ENCODE results near the gene SNRNP70.
"Not testable (repeated sequence)": the region's sequence is repeated elsewhere in the genome, so short reads cannot be mapped to it uniquely, and the experiment has no call there.

DNA sequence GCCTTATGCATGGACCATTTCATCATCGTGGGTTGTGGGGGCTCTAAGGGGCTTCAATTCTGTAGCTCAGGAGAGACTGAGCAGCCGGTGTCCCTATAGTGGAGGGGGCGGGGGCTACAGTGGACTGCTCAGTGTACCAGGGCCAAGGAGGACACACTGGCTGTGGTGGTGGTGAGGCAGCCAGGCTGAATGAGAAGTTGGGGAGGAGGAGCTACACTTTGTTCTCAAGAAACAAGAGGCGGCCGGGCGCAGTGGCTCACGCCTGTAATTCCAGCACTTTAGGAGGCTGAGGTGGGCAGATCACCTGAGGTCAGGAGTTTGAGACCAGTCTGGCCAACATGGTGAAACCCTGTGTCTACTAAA, 61.1 kb downstream of the SNRNP70 start:
- TF ChIP-seq, protein P1, sequence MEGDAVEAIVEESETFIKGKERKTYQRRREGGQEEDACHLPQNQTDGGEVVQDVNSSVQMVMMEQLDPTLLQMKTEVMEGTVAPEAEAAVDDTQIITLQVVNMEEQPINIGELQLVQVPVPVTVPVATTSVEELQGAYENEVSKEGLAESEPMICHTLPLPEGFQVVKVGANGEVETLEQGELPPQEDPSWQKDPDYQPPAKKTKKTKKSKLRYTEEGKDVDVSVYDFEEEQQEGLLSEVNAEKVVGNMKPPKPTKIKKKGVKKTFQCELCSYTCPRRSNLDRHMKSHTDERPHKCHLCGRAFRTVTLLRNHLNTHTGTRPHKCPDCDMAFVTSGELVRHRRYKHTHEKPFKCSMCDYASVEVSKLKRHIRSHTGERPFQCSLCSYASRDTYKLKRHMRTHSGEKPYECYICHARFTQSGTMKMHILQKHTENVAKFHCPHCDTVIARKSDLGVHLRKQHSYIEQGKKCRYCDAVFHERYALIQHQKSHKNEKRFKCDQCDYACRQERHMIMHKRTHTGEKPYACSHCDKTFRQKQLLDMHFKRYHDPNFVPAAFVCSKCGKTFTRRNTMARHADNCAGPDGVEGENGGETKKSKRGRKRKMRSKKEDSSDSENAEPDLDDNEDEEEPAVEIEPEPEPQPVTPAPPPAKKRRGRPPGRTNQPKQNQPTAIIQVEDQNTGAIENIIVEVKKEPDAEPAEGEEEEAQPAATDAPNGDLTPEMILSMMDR (IDR thresholded peaks at IDR 0.05): not testable (repeated sequence)
- TF ChIP-seq POLR2A (IDR thresholded peaks at IDR 0.05): not testable (repeated sequence)
